HG03354 (cell line): ENCODE data around the gene NRP2.

Source experiments
- ATAC-seq: cut with Tn5 transposase; IDR thresholded peaks from one replicate; pipeline ENCODE4 v1.9.1; 2021; ENCODE audit warnings: mild to moderate bottlenecking; ENCODE audit not compliant: unreplicated experiment, poor library complexity, severe bottlenecking

The NRP2 gene

GRCh38 chr2:205702576-205702975, 20.3 kb downstream of the NRP2 start:
- ATAC-seq: no peak

- no peak for ATAC-seq
Measured at GRCh38 chr2:205703471-205704126, 21.3 kb downstream of the NRP2 start.

GRCh38 chr2:205704127-205704741, 21.9 kb downstream of the NRP2 start:
- ATAC-seq: no peak

GRCh38 chr2:205705511-205706349, 23.4 kb downstream of the NRP2 start:
- no peak for ATAC-seq

- ATAC-seq: peak; percentile 96
Measured at GRCh38 chr2:205706769-205707381, 24.6 kb downstream of the NRP2 start.

- ATAC-seq: no peak
Measured at GRCh38 chr2:205708231-205708631, 25.9 kb downstream of the NRP2 start.

- no peak for ATAC-seq
Measured at GRCh38 chr2:205709319-205709718, 27.0 kb downstream of the NRP2 start.

GRCh38 chr2:205712508-205712907, 30.2 kb downstream of the NRP2 start:
- ATAC-seq: no peak

- no peak for ATAC-seq
Measured at GRCh38 chr2:205713086-205713485, 30.8 kb downstream of the NRP2 start.

GRCh38 chr2:205714058-205714776, 31.9 kb downstream of the NRP2 start:
- peak; percentile 67 for ATAC-seq

- ATAC-seq: no peak
Measured at GRCh38 chr2:205714789-205715720, 32.8 kb downstream of the NRP2 start.

- ATAC-seq: no peak
Measured at GRCh38 chr2:205715831-205716525, 33.7 kb downstream of the NRP2 start.

GRCh38 chr2:205717175-205717846, 35.0 kb downstream of the NRP2 start:
- no peak for ATAC-seq

- no peak for ATAC-seq
Measured at GRCh38 chr2:205717999-205718398, 35.7 kb downstream of the NRP2 start.

GRCh38 chr2:205719847-205720246, 37.5 kb downstream of the NRP2 start:
- no peak for ATAC-seq

- no peak for ATAC-seq
Measured at GRCh38 chr2:205720451-205720902, 38.2 kb downstream of the NRP2 start.

GRCh38 chr2:205721057-205721449, 38.8 kb downstream of the NRP2 start:
- ATAC-seq: no peak
